HepG2 (cell line): ENCODE data around the gene ARHGEF4. TPM values are rescaled to one million over a fixed set of nuclear protein-coding genes. Genes with fewer than 3 reads are reported as not detected.
A peak's percentile ranks its signal among the peaks of the same experiment; 100 is the strongest.

ENCODE experiments used
- DZIP1 ChIP-seq: sonication (generic); formaldehyde crosslinking; IDR thresholded peaks from 2 replicates; pipeline ENCODE4 v1.5.0; 2020; ENCODE audit warnings: mild to moderate bottlenecking, missing genetic modification reagents
- HNRNPLL ChIP-seq: fragments of 200-400 bp; formaldehyde crosslinking; IDR thresholded peaks from 2 replicates; pipeline ENCODE4 v1.6.1; 2017; ENCODE audit warnings: mild to moderate bottlenecking, low read depth, low read length; ENCODE audit not compliant: poor library complexity, severe bottlenecking
- POGK ChIP-seq: sonication (generic); formaldehyde crosslinking; conservative IDR thresholded peaks from 2 replicates; pipeline ENCODE4 v1.8.0; 2022; ENCODE audit warnings: mild to moderate bottlenecking, moderate library complexity, missing genetic modification reagents
- RBAK ChIP-seq: sonication (generic); formaldehyde crosslinking; IDR thresholded peaks from 2 replicates; pipeline ENCODE4 v1.5.1; 2020; ENCODE audit warnings: mild to moderate bottlenecking, missing genetic modification reagents
- SMC3 ChIP-seq: IDR thresholded peaks from 2 replicates; pipeline ENCODE4 v1.6.1; 2011; ENCODE audit warnings: low read length, improper control_type of control experiment
- SRSF4 ChIP-seq: fragments of 200-400 bp; formaldehyde crosslinking; IDR thresholded peaks from one replicate; pipeline ENCODE4 v1.6.1; 2018; ENCODE audit warnings: mild to moderate bottlenecking, low read depth, low read length, moderate library complexity; ENCODE audit not compliant: poor library complexity, severe bottlenecking
- TEF ChIP-seq: sonication (generic); formaldehyde crosslinking; IDR thresholded peaks from 2 replicates; pipeline ENCODE4 v1.5.0; 2020; ENCODE audit warnings: missing genetic modification reagents
- THAP11 ChIP-seq: IDR thresholded peaks from 2 replicates; pipeline ENCODE4 v1.6.1; 2016; ENCODE audit warnings: missing biosample characterization, missing genetic modification reagents
- UBTF ChIP-seq: sonication (generic); formaldehyde crosslinking; IDR thresholded peaks from 2 replicates; pipeline ENCODE4 v1.4.0; 2020; ENCODE audit warnings: mild to moderate bottlenecking, missing genetic modification reagents
- ZBTB4 ChIP-seq: sonication (generic); formaldehyde crosslinking; IDR thresholded peaks from 2 replicates; pipeline ENCODE4 v1.4.0; 2020; ENCODE audit warnings: missing genetic modification reagents, mild to moderate bottlenecking, borderline replicate concordance
- ZNF710 ChIP-seq: sonication (generic); formaldehyde crosslinking; IDR thresholded peaks from 2 replicates; pipeline ENCODE4 v1.5.0; 2020; ENCODE audit warnings: mild to moderate bottlenecking, missing genetic modification reagents, borderline replicate concordance
- polyA plus RNA-seq, 8 experiments: library from polyadenylated mRNA; depleted of rRNA in 3 of 8; stranded (reverse) in 7 of 8; unstranded in 1 of 8; fragments of >200 nt; fragmentation: Illumina TruSeq in 4 of 8; extraction: Trizol in 4 of 8; gene quantifications; 2 replicates each; pipeline versions ENCODE4 v1.2.1 to v1.2.3, GENCODE V29; 2011 to 2016; ENCODE audit warnings: low read depth in 4 of 8, missing spikeins in 1 of 8, mixed read lengths in 1 of 8; ENCODE audit not compliant: insufficient read depth in 1 of 8
- total RNA-seq, 5 experiments: library from RNA; depleted of rRNA; stranded (reverse); fragments of >200 nt; fragmentation: Illumina TruSeq; extraction: Trizol; gene quantifications; 2 replicates each; pipeline ENCODE4 v1.2.3, GENCODE V29; 2016; ENCODE audit warnings: low read depth in 1 of 5

The ARHGEF4 gene
- total and polyA plus RNA-seq, 2 of the 13 experiments (the other 11 are each of a cell fraction or from before 2014, with no cell fraction given): 0.11 to 0.13 TPM

GRCh38 chr2:130797493-130798435 lies 39.0 kb upstream of the ARHGEF4 start (continued):
- TF ChIP-seq POGK (CRISPR knock-in tag) (peak; percentile 69; the same call in 1 of the 2 replicates), THAP11 (CRISPR knock-in tag) (peak; percentile 52; the same call in 1 of the 2 replicates), DZIP1 (CRISPR knock-in tag) (0 out of 2 replicates have a peak, but pooled peaks have one; percentile 15), RBAK (CRISPR knock-in tag) (no peak), TEF (0 out of 2 replicates have a peak, but pooled peaks have one; percentile 13), UBTF (peak; percentile 94), SRSF4 (no peak), ZNF710 (CRISPR knock-in tag) (peak; percentile 67; the same call in 1 of the 2 replicates), HNRNPLL (peak; percentile 64), ZBTB4 (CRISPR knock-in tag) (no peak), SMC3 (peak; percentile 23; the same call in 1 of the 2 replicates)
